Right kidney (tissue), 1 donor: ENCODE measurements around the gene VPS26B.
"Not testable (repeated sequence)": the region's sequence is repeated elsewhere in the genome, so short reads cannot be mapped to it uniquely, and the experiment has no call there.

Experiments used
- DNase-seq: peaks from one replicate; pipeline ENCODE4 v3.0.0-alpha.2; 2016

The VPS26B gene

GRCh38 chr11:134277183-134278001 lies 52.9 kb downstream of the VPS26B start:
- DNase-seq: no peak

GRCh38 chr11:134278356-134278755 lies 53.9 kb downstream of the VPS26B start:
- no peak for DNase-seq

GRCh38 chr11:134281635-134282034 lies 57.2 kb downstream of the VPS26B start:
- not testable (repeated sequence) for DNase-seq

GRCh38 chr11:134282121-134283045 lies 57.9 kb downstream of the VPS26B start:
- DNase-seq: no peak

GRCh38 chr11:134283461-134284230 lies 59.2 kb downstream of the VPS26B start:
- no peak for DNase-seq

GRCh38 chr11:134284349-134284748 lies 59.9 kb downstream of the VPS26B start:
- not testable (repeated sequence) for DNase-seq

GRCh38 chr11:134287561-134287960 lies 63.1 kb downstream of the VPS26B start:
- no peak for DNase-seq

- no peak for DNase-seq
These were observed 64.0 kb downstream of the VPS26B start for GRCh38 chr11:134288486-134288885.

- DNase-seq: no peak
These were observed 64.7 kb downstream of the VPS26B start for GRCh38 chr11:134289167-134289566.

GRCh38 chr11:134289789-134290188 lies 65.3 kb downstream of the VPS26B start:
- DNase-seq: no peak

- DNase-seq: no peak
These were observed 66.2 kb downstream of the VPS26B start for GRCh38 chr11:134290646-134291045.

GRCh38 chr11:134291196-134291595 lies 66.7 kb downstream of the VPS26B start:
- DNase-seq: no peak

- DNase-seq: no peak
These were observed 68.2 kb downstream of the VPS26B start for GRCh38 chr11:134292661-134293060.

GRCh38 chr11:134293119-134294113 lies 68.9 kb downstream of the VPS26B start:
- no peak for DNase-seq

- DNase-seq: no peak
These were observed 70.2 kb downstream of the VPS26B start for GRCh38 chr11:134294664-134295063.
